ENCODE data around the gene NAV3. TPM values are rescaled to one million over a fixed set of nuclear protein-coding genes. Genes with fewer than 3 reads are reported as not detected.

NAV3 gene
- total and polyA plus RNA-seq, 2 experiments from 2014 or later, result 4.0 to 12.0 TPM

DNA sequence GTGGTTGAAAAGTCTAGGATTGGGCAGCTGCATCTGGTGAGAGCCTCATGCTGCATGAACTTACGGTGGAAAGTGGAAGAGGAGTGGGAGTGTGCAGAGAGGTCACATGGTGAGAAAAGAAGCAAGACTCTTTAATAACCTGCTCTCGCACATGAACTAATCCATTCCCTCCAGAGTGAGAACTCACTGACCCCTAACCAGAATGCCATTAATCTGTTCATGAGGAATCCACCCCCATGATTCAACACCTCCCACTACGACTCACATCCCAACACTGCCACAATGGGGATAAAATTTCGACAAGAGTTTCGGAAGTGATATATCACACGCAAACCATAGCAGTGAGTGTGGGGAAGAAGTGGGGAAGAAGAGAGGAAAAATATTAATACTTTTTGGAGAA is 377.4 kb downstream of the NAV3 start:
- H3K4me1 Mint-ChIP-seq, result peaks cover 17% of the 10 kb centered on the region
- H3K79me2 ChIP-seq (replicated peaks; ENCODE audit: insufficient read depth), result no peaks in the 10 kb centered on the region
- TF ChIP-seq ZNF114 (CRISPR knock-in tag; IDR thresholded peaks at IDR 0.05) (no peak), NANOG (IDR thresholded peaks at IDR 0.05; ENCODE audit: borderline replicate concordance) (no peak), EZH2phosphoT487 (IDR thresholded peaks at IDR 0.05; ENCODE audit: unreplicated experiment) (no peak), EZH2 (IDR thresholded peaks at IDR 0.05; ENCODE audit: low read depth, unreplicated experiment) (no peak), ZNF331 (CRISPR knock-in tag; IDR thresholded peaks at IDR 0.05; ENCODE audit: low read depth) (no peak), STAT1 (IDR thresholded peaks at IDR 0.05; ENCODE audit: unreplicated experiment) (no peak), CREB1 (CRISPR knock-in tag; IDR thresholded peaks at IDR 0.05; ENCODE audit: low read depth) (no peak), JUNB (IDR thresholded peaks at IDR 0.05; ENCODE audit: unreplicated experiment) (no peak)
- TF ChIP-seq, protein P1, sequence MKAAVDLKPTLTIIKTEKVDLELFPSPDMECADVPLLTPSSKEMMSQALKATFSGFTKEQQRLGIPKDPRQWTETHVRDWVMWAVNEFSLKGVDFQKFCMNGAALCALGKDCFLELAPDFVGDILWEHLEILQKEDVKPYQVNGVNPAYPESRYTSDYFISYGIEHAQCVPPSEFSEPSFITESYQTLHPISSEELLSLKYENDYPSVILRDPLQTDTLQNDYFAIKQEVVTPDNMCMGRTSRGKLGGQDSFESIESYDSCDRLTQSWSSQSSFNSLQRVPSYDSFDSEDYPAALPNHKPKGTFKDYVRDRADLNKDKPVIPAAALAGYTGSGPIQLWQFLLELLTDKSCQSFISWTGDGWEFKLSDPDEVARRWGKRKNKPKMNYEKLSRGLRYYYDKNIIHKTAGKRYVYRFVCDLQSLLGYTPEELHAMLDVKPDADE (IDR thresholded peaks at IDR 0.05), result no peak
- TF ChIP-seq, protein P2, sequence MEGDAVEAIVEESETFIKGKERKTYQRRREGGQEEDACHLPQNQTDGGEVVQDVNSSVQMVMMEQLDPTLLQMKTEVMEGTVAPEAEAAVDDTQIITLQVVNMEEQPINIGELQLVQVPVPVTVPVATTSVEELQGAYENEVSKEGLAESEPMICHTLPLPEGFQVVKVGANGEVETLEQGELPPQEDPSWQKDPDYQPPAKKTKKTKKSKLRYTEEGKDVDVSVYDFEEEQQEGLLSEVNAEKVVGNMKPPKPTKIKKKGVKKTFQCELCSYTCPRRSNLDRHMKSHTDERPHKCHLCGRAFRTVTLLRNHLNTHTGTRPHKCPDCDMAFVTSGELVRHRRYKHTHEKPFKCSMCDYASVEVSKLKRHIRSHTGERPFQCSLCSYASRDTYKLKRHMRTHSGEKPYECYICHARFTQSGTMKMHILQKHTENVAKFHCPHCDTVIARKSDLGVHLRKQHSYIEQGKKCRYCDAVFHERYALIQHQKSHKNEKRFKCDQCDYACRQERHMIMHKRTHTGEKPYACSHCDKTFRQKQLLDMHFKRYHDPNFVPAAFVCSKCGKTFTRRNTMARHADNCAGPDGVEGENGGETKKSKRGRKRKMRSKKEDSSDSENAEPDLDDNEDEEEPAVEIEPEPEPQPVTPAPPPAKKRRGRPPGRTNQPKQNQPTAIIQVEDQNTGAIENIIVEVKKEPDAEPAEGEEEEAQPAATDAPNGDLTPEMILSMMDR (conservative IDR thresholded peaks at IDR 0.05; ENCODE audit: low read depth in 2 of 2), result no peak
- H3K27me3 Mint-ChIP-seq (ENCODE audit: insufficient read depth, low read depth, poor library complexity), result peaks cover 2% of the 10 kb centered on the region
- no peak overlapping the region for H3K27ac Mint-ChIP-seq
- no peaks in the 10 kb centered on the region for H4K20me1 ChIP-seq (replicated peaks; ENCODE audit: insufficient read depth)
- H3F3A ChIP-seq (replicated peaks; ENCODE audit: low read depth), result no peaks in the 10 kb centered on the region
- H3K27me3 ChIP-seq (ENCODE audit: insufficient read depth), result no peaks in the 10 kb centered on the region
- H3K9me2 ChIP-seq (ENCODE audit: insufficient read depth), result no peaks in the 10 kb centered on the region
- H2AFZ ChIP-seq, result no peak overlapping the region
- peaks cover 12% of the 10 kb centered on the region for H3K4me1 ChIP-seq (ENCODE audit: insufficient read depth)
- no peak overlapping the region for H3K4me3 Mint-ChIP-seq
- H3K4me2 ChIP-seq, result no peak overlapping the region
- ATAC-seq (no peak), DNase-seq (ENCODE audit: low spot score) (no peak)
- no peaks in the 10 kb centered on the region for H3K36me3 ChIP-seq (ENCODE audit: insufficient read depth)
- H3K9me3 Mint-ChIP-seq, result no peaks in the 10 kb centered on the region
- no peaks in the 10 kb centered on the region for H3K36me3 Mint-ChIP-seq (ENCODE audit: low read depth)
- no peak overlapping the region for H3K4me3 ChIP-seq
- no peak overlapping the region for H3K27ac ChIP-seq (ENCODE audit: low read depth)

DNA sequence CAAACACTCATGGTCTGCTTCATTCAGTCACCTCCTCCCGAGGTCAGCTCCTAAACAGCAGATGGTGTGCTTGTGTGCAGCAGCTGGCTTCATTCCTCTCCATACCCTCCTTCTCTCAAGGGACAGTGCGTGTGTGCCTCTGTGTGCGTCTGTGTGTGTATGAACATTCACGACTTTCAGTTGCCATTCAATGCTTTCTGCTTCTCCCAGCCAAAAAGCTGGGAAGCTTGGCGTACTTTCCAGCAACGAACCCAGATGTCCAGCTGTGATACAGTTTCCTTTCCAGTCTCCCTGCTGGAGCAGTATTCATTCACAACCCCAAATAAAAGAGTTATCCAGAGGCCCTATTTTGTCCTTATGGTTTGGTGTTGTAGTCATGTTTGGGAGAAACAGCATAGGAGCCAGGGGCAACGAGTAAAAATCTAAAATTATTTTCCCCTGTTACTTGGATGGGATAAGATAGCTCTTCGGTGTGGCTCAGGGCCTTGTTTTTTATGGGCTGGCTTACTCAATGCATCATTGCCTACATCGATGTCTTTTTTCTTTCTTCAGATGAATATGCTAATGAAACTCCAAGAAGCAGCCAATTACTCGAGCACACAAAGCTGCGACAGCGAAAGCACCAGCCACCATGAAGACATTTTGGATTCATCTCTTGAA is 379.3 kb downstream of the NAV3 start:
- no peaks in the 10 kb centered on the region for H3K9me2 ChIP-seq (ENCODE audit: insufficient read depth)
- TF ChIP-seq EZH2 (IDR thresholded peaks at IDR 0.05; ENCODE audit: low read depth, unreplicated experiment) (no peak), CREB1 (CRISPR knock-in tag; IDR thresholded peaks at IDR 0.05; ENCODE audit: low read depth) (no peak), POLR2AphosphoS5 (IDR thresholded peaks at IDR 0.05; ENCODE audit: low read depth) (no peak), REST (IDR thresholded peaks at IDR 0.05; ENCODE audit: unreplicated experiment) (no peak), ZNF331 (CRISPR knock-in tag; IDR thresholded peaks at IDR 0.05; ENCODE audit: low read depth) (no peak), ZNF114 (CRISPR knock-in tag; IDR thresholded peaks at IDR 0.05) (no peak)
- TF ChIP-seq, protein P2 (conservative IDR thresholded peaks at IDR 0.05; ENCODE audit: low read depth in 2 of 2), result no peak
- TF ChIP-seq, protein P1 (IDR thresholded peaks at IDR 0.05), result no peak
- peaks cover 14% of the 10 kb centered on the region for H3K4me1 Mint-ChIP-seq
- peak overlapping the region; percentile 64; the same call in 1 of the 2 replicates for H2AFZ ChIP-seq
- H3K79me2 ChIP-seq (replicated peaks; ENCODE audit: insufficient read depth), result no peaks in the 10 kb centered on the region
- no peaks in the 10 kb centered on the region for H3K36me3 ChIP-seq (ENCODE audit: insufficient read depth)
- H3K27me3 ChIP-seq (ENCODE audit: insufficient read depth), result no peaks in the 10 kb centered on the region
- peaks cover 2% of the 10 kb centered on the region for H3K27me3 Mint-ChIP-seq (ENCODE audit: insufficient read depth, low read depth, poor library complexity)
- H4K20me1 ChIP-seq (replicated peaks; ENCODE audit: insufficient read depth), result no peaks in the 10 kb centered on the region
- no peak overlapping the region for H3K4me3 ChIP-seq
- no peaks in the 10 kb centered on the region for H3K36me3 Mint-ChIP-seq (ENCODE audit: low read depth)
- H3K27ac ChIP-seq (ENCODE audit: low read depth), result no peak overlapping the region
- H3K4me3 Mint-ChIP-seq, result no peak overlapping the region
- peak overlapping the region; percentile 44; the same call in 1 of the 2 replicates for H3K27ac Mint-ChIP-seq
- peaks cover 12% of the 10 kb centered on the region for H3K4me1 ChIP-seq (ENCODE audit: insufficient read depth)
- no peaks in the 10 kb centered on the region for H3K9me3 Mint-ChIP-seq
- H3F3A ChIP-seq (replicated peaks; ENCODE audit: low read depth), result no peaks in the 10 kb centered on the region
- H3K4me2 ChIP-seq, result no peak overlapping the region
- no peak for DNase-seq (ENCODE audit: low spot score)
- peak; percentile 55 for ATAC-seq
